NCI-H1417 treated with DMSO at 0.1 percent for 48 hours (cell line): ENCODE data around the gene FOXP1.
"Not testable (repeated sequence)": the region's sequence is repeated elsewhere in the genome, so short reads cannot be mapped to it uniquely, and the experiment has no call there.

Source experiments
- DNase-seq: peaks from one replicate; lab custom pipeline; 2025; lab: John Stamatoyannopoulos, UW

FOXP1 gene

GRCh38 chr3:71330505-71330904 is 253.0 kb downstream of the FOXP1 start:
- DNase-seq, result no peak

DNA sequence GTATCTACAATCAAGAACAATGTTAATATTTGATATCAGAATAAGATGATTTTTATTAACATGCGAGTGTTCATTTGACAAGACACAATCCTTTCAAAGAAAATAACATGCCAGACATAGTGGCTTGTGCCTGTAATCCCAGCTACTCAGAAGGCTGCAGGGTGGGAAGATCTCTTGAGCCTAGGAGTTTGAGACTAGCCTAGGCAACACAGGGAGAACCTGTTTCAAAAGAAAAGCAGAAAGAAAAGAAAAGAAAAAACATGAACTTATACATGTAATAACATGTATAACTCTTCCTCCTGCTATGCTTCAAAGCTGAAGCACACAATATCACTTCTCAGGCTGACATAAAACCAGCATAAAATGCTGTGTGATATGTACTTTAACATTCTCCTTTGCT is 253.7 kb downstream of the FOXP1 start:
- no peak for DNase-seq

GRCh38 chr3:71328926-71329325 is 254.6 kb downstream of the FOXP1 start:
- no peak for DNase-seq

GRCh38 chr3:71327936-71328335 is 255.6 kb downstream of the FOXP1 start:
- no peak for DNase-seq

- no peak for DNase-seq
Observed at GRCh38 chr3:71325715-71326114, 257.8 kb downstream of the FOXP1 start.

DNA sequence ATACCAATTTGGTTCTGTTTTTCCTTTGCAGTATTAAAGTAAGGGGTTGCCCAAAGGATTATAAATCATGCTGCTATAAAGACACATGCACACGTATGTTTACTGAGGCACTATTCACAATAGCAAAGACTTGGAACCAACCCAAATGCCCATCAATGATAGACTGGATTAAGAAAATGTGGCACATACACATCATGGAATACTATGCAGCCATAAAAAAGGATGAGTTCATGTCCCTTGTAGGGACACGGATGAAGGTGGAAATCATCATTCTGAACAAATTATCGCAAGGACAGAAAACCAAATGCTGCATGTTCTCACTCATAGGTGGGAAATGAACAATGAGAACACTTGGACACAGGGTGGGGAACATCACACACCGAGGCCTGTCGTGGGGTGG is 259.3 kb downstream of the FOXP1 start:
- DNase-seq, result not testable (repeated sequence)

DNA sequence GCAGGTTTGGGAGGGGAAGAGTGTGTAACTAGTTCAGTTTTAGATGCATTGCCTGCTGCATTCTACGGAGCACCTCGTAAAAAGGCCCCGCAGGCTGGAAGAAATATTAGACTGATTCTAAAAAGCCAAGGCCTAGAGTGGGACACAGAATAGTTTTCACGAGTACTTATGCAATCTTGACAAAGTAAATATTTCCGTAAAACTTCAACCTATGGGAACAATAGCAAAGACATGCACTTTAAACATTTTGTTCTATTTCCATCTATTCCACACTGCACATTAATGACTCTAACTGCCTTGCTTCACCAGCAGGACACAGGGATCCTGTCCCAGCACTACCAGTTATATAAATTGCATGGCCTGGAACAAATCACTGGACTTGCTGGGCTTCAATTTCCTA is 260.0 kb downstream of the FOXP1 start:
- no peak for DNase-seq

DNA sequence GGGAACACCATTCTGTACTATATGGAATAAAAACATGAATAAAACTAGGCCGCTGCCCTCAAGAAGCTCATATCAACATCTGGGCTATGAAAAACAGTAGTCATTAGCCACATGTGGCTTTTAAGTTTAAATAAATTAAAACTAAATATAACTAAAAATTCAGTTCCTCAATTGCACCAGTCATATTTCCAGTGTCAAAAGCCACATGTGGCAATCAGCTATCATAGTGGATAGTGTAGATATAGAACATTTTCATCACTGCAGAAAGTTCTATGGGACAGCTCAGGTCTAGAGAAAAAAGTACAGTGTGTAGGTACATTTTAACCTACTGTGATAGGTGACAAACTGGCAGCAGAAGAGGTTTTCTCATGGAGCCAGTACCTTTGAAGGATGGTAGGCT is 261.4 kb downstream of the FOXP1 start:
- DNase-seq, result no peak

DNA sequence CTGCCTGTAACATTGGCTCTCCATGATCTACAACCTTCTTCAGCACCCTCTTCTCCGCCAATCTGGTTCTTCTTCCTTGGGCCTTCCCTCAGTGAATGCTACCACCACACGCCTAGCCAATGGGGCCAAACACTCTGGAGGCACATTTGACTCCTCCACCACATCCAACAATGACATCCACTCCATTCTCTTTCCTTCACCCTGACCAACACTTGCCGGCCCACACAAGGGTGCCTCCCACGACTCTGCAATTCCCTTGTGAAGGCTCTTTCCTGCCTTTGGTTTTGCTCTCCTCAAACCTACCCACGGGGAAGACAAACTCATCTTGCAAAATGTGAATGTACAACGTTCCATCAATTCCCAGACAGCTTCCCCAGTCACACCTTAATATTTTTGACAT is 263.8 kb downstream of the FOXP1 start:
- DNase-seq, result no peak

- no peak for DNase-seq
Observed at GRCh38 chr3:71318458-71318827, 265.1 kb downstream of the FOXP1 start.

- no peak for DNase-seq
Observed at GRCh38 chr3:71317749-71318457, 265.6 kb downstream of the FOXP1 start.

DNA sequence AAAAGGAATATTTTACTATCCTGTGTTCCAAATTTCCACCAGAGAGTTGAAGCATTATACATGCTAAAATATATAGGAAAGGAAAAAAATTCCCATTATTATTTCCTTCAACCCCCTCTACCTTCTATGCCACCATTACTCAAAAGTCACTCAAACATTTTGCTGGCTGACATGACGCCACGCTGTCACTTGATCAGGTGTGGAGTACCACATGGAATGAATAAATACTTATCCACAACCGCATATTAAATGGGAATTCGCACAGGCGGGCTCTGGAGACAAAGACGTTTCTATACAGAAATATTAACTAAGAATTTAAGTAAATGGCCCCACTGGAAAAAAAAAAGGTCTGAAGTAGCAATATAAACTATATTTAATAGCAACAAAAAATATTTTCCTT is 266.4 kb downstream of the FOXP1 start:
- no peak for DNase-seq

DNA sequence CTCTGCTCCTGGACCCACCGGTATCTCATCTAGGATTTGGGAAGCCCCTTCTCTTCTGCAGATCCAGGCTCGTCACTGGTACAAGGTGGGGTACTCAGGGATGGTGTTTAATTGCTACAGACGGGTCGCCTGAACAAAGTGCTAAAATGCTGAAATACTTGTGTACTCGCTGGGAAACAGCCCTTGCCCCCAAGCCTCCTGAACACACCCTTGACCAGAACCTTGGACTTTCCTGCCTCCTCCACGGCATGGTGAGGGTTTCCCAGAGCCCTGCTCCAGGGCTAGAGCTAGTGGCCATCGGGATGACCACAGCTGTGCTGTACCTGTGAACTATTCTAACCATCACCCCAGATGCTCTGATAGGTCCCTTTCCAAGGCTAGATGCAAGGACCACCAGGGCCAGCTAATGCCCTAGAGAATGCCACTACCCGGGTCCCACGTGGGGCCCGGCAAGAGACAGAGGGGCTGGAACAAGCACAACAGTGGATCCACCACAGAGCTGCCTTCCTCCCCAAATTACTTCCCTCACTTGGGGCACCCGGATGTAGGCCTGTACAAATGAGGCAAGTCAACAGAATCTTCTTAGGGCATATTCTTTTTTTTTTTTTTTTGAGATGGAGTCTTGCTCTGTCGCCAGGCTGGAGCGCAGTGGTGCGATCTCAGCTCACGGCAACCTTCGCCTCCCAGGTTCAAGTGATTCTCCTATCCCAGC is 267.3 kb downstream of the FOXP1 start:
- no peak for DNase-seq

DNA sequence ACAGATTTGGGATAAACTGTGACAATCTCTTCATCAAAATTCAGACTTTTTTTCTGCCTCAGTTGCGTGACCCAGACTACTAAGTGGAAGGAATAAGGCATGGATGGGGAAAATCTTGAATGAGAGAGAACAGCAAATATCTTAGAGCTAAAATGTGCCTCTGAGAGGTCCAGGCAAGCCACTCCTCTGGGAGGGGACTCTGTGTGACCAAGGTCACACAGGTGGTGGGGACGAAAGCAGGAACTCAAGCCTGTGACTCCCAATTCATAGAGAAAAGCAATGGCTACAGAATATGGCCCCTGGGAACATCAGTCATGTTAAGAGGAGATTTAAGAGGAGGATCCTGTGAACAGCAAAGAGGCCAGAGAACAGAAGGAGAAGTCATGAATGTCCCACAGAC is 268.1 kb downstream of the FOXP1 start:
- no peak for DNase-seq

DNA sequence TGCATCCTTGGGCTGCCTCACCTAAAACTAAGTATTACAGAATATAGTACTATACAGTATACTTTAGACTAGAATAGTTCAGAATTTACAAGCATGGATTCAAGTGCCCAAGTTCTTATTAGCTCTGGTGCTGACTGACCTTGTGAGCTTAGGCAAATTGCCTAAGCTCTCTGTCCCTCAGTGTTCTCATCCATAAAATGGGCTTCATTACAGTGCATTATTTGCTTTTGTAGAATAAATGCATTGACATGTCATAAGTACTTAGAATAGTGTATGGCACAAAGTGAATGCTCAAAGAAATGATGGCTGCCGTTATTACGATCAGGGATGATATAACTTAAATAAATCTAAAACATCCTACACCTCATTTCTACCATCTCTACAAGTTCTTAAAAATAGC is 269.7 kb downstream of the FOXP1 start:
- DNase-seq, result no peak

DNA sequence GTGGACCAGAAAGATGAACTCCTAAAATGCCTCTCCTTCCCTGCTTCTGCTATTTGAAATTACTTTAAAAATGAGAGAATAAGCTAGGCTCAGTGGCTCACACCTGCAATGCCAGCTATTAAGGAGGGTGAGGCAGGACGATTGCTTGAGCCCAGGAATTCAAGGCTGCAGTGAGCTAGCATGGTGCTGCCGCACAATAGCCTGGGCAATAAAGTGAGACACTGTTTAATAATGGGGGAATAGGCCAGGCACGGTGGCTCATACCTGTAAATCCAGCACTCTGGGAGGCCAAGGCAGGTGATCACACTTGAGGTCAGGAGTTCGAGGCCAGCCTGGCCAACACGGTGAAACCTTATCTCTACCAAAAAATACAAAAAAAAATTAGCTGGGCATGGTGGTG is 271.1 kb downstream of the FOXP1 start:
- no peak for DNase-seq

DNA sequence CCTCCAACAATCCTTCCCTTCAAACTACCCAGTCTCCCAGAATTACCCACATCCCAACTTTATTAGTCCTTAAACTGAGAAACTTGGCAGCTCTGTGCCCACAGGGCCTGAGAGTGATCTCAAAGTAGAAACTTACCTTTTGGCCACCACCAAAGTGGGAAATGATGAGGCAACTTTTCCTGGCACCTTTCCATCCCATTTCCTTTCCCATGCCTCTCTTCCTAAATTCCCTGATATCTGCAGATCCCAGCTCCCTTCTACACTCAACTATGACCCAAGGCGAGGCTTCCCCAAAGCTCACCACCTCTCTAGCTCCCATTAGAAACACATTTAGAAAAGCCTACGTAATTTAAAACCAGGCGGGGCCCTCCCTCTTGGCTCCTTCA is 271.9 kb downstream of the FOXP1 start:
- no peak for DNase-seq

DNA sequence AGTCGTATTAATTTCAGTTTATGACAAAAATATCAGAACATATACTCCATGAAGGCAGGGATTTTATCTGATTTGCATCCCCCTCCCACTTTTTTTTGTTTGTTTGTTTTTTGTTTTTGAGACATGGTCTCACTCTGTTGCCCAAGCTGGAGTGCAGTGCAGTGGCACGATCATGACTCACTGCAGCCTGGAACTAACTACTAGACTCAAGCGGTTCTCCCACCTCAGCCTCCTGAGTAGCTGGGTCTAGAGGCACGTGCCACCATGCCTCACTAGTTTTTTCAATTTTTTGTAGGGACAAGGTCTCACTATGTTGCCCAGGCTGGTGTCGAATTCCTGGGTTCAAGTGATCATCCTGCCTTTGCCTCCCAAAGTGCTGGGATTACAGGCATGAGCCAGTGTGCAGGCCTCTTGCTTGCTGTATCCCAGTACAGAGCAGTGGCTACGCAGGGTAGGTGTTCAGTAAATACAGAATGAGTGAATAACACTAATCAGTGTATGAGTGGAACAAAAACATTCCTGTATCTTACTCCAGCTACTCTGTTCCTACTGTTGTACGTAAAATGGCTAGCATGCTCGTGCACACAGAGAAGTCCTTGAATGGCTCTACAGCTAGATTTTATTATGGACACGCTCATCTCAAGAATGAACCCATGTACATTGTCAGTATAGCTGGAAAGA is 272.4 kb downstream of the FOXP1 start:
- no peak for DNase-seq

- no peak for DNase-seq
Observed at GRCh38 chr3:71310359-71310979, 273.1 kb downstream of the FOXP1 start.

GRCh38 chr3:71309886-71310285 is 273.6 kb downstream of the FOXP1 start:
- DNase-seq, result no peak

- DNase-seq, result no peak
Observed at GRCh38 chr3:71309342-71309741, 274.2 kb downstream of the FOXP1 start.

DNA sequence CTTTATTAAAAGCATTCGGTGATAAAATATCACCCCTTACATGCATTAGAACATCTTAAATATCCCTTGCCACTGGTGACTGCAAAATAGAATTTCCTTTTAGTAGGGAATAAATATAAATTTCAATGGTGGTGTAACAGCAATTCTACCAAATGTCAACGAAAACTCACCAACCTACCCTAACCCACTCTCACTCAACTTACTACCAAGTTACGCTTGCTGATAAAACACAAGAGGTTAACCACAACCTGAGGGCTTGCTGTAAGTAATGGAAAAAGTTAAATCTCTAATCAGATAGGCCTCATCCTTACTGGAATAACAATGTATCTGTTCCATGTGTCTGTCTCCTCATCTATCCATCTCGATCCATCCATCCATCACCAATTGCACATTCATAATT is 274.7 kb downstream of the FOXP1 start:
- DNase-seq, result no peak
